Ishikawa (cell line): ENCODE measurements around the gene SSR3.

Experiments used
- CEBPB ChIP-seq: IDR thresholded peaks from 2 replicates; pipeline ENCODE4 v1.6.1; 2012
- CREB1 ChIP-seq: IDR thresholded peaks from 2 replicates; pipeline ENCODE4 v1.6.1; 2012; ENCODE audit warnings: low read depth
- EGR1 ChIP-seq: IDR thresholded peaks from 2 replicates; pipeline ENCODE4 v1.6.1; 2012
- EP300 ChIP-seq: IDR thresholded peaks from 2 replicates; pipeline ENCODE4 v1.6.1; 2012; ENCODE audit warnings: borderline replicate concordance
- FOXM1 ChIP-seq: IDR thresholded peaks from 2 replicates; pipeline ENCODE4 v1.6.1; 2012; ENCODE audit warnings: low read depth, borderline replicate concordance
- NFIC ChIP-seq: IDR thresholded peaks from 2 replicates; pipeline ENCODE4 v1.6.1; 2012
- RAD21 ChIP-seq: IDR thresholded peaks from 2 replicates; pipeline ENCODE4 v1.6.1; 2012; ENCODE audit warnings: low read depth
- REST ChIP-seq: IDR thresholded peaks from 2 replicates; pipeline ENCODE4 v1.6.1; 2012; ENCODE audit warnings: low read depth, mild to moderate bottlenecking
- TAF1 ChIP-seq: IDR thresholded peaks from 2 replicates; pipeline ENCODE4 v1.6.1; 2012; ENCODE audit warnings: low read depth, mild to moderate bottlenecking
- TCF12 ChIP-seq: IDR thresholded peaks from 2 replicates; pipeline ENCODE4 v1.6.1; 2012; ENCODE audit warnings: low read depth
- TEAD4 ChIP-seq: IDR thresholded peaks from 2 replicates; pipeline ENCODE4 v1.6.1; 2012
- YY1 ChIP-seq: IDR thresholded peaks from 2 replicates; pipeline ENCODE4 v1.6.1; 2012; ENCODE audit warnings: low read depth
- ZBTB7A ChIP-seq: IDR thresholded peaks from 2 replicates; pipeline ENCODE4 v1.6.1; 2012; ENCODE audit warnings: low read depth
- TF ChIP-seq, protein P1 (sequence below): IDR thresholded peaks from 2 replicates; pipeline ENCODE4 v1.6.1; 2012
- TF ChIP-seq, protein P2 (sequence below): IDR thresholded peaks from 2 replicates; pipeline ENCODE4 v1.6.1; 2012

SSR3 gene

GRCh38 chr3:156579427-156579851, 24.5 kb upstream of the SSR3 start:
- TF ChIP-seq ZBTB7A (no peak), FOXM1 (no peak), NFIC (no peak), EGR1 (no peak), RAD21 (no peak), TCF12 (no peak), TEAD4 (no peak), YY1 (no peak), CEBPB (no peak), REST (no peak), EP300 (no peak), TAF1 (no peak), CREB1 (no peak)
- TF ChIP-seq, protein P1, sequence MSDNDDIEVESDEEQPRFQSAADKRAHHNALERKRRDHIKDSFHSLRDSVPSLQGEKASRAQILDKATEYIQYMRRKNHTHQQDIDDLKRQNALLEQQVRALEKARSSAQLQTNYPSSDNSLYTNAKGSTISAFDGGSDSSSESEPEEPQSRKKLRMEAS = no peak
- TF ChIP-seq, protein P2, sequence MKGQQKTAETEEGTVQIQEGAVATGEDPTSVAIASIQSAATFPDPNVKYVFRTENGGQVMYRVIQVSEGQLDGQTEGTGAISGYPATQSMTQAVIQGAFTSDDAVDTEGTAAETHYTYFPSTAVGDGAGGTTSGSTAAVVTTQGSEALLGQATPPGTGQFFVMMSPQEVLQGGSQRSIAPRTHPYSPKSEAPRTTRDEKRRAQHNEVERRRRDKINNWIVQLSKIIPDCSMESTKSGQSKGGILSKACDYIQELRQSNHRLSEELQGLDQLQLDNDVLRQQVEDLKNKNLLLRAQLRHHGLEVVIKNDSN = no peak

- no peak for TF ChIP-seq YY1
- no peak for TF ChIP-seq CEBPB
- TF ChIP-seq, protein P2 = no peak
- TF ChIP-seq ZBTB7A = no peak
- TF ChIP-seq TAF1 = no peak
- no peak for TF ChIP-seq EGR1
- TF ChIP-seq, protein P1 = no peak
- TF ChIP-seq RAD21 = no peak
These were observed 22.8 kb upstream of the SSR3 start for GRCh38 chr3:156577736-156578135.

DNA sequence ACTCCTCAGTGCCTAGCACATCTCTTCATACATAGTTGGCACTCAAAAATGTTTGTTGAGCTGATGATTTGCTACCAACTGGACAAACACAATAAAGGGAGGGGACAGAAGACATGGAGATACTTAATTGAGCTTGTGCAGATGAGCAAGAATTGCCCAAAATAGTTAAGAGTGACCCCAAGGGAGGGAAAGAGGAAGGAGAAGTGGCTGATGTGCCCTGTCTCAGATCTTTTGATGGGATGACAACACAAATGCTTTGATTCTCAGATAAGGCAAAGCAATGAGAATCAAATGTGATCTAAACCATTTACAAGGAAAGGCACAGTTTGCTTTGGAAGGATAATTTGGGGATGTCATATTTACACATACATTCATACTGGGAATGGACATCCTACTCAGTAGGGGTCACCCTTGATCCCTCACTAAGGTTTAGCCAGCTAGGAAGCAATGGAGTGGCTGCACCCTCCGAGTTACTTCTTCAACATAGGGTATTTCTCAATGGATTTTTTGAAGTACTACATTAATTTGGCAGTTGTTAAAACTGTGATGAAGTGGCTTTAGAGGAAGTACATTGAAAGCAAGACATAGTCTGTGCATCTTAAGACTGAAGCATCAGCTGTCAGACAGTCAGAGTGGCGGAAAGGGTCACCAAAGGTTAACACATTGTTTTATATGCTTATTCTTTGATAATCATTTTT, 21.9 kb upstream of the SSR3 start:
- TF ChIP-seq RAD21 = peak; percentile 34
- no peak for TF ChIP-seq CEBPB

- TF ChIP-seq TEAD4 (no peak), EGR1 (no peak), FOXM1 (no peak), ZBTB7A (no peak), NFIC (no peak)
These were observed 21.1 kb upstream of the SSR3 start for GRCh38 chr3:156576051-156576450.

- TF ChIP-seq FOXM1 = no peak
- TF ChIP-seq EGR1 = no peak
- TF ChIP-seq, protein P2 = no peak
- TF ChIP-seq TAF1 = no peak
- no peak for TF ChIP-seq EP300
- TF ChIP-seq TEAD4 = no peak
- no peak for TF ChIP-seq YY1
- TF ChIP-seq, protein P1 = no peak
- no peak for TF ChIP-seq CREB1
These were observed 20.7 kb upstream of the SSR3 start for GRCh38 chr3:156575641-156576040.

GRCh38 chr3:156563900-156564682, 9.2 kb upstream of the SSR3 start:
- TF ChIP-seq NFIC (no peak), REST (no peak), RAD21 (no peak), FOXM1 (no peak), TAF1 (no peak), YY1 (no peak), TEAD4 (no peak), EP300 (no peak), EGR1 (no peak), CREB1 (no peak), CEBPB (no peak), ZBTB7A (no peak), TCF12 (no peak)
- TF ChIP-seq, protein P2 = no peak
- TF ChIP-seq, protein P1 = no peak
